ENCODE measurements around the gene NCAN. TPM values are rescaled to one million over a fixed set of nuclear protein-coding genes. Genes with fewer than 3 reads are reported as not detected.

Gene NCAN
- total and polyA plus RNA-seq, 2 of the 13 experiments (the other 11 are each of a cell fraction or from before 2014, with no cell fraction given): not detected

- TF ChIP-seq SP2 (CRISPR knock-in tag; IDR thresholded peaks at IDR 0.05) (no peak), USF2 (IDR thresholded peaks at IDR 0.05; ENCODE audit: low read depth, low read length) (peak; percentile 78), USF2 (CRISPR knock-in tag; IDR thresholded peaks at IDR 0.05; ENCODE audit: borderline replicate concordance) (peak; percentile 70; the same call in 1 of the 2 replicates), HNRNPL (IDR thresholded peaks at IDR 0.05; ENCODE audit: low read depth, low read length) (no peak), POLR2A (IDR thresholded peaks at IDR 0.05; ENCODE audit: insufficient read depth in 1 of 2, low read depth in 2 of 2, low read length in 2 of 2) (no peak), NFYC (CRISPR knock-in tag; IDR thresholded peaks at IDR 0.05) (peak; percentile 76), ARID4A (CRISPR knock-in tag; IDR thresholded peaks at IDR 0.05; ENCODE audit: borderline replicate concordance) (no peak), SALL1 (CRISPR knock-in tag; IDR thresholded peaks at IDR 0.05) (no peak), MLXIP (CRISPR knock-in tag; IDR thresholded peaks at IDR 0.05; ENCODE audit: borderline replicate concordance) (no peak), TCF7L2 (IDR thresholded peaks at IDR 0.05; ENCODE audit: low read depth, low read length) (no peak), ZNF20 (CRISPR knock-in tag; IDR thresholded peaks at IDR 0.05) (no peak), ZNF24 (IDR thresholded peaks at IDR 0.05) (no peak), ZNF747 (CRISPR knock-in tag; IDR thresholded peaks at IDR 0.05; ENCODE audit: borderline replicate concordance) (no peak), ZNF350 (CRISPR knock-in tag; IDR thresholded peaks at IDR 0.05; ENCODE audit: borderline replicate concordance, low read depth) (no peak), TCF12 (IDR thresholded peaks at IDR 0.05) (no peak), TCF12 (CRISPR knock-in tag; IDR thresholded peaks at IDR 0.05) (no peak), HNF4A (CRISPR knock-in tag; IDR thresholded peaks at IDR 0.05) (no peak), PLRG1 (conservative IDR thresholded peaks at IDR 0.05) (no peak), LBX2 (CRISPR knock-in tag; IDR thresholded peaks at IDR 0.05; ENCODE audit: borderline replicate concordance) (no peak), ZNF678 (CRISPR knock-in tag; IDR thresholded peaks at IDR 0.05) (no peak), ELK4 (CRISPR knock-in tag; IDR thresholded peaks at IDR 0.05; ENCODE audit: borderline replicate concordance) (no peak), HIVEP1 (CRISPR knock-in tag; IDR thresholded peaks at IDR 0.05) (no peak)
Measured at GRCh38 chr19:19259741-19260140, 48.0 kb downstream of the NCAN start (continued).

Data from HepG2 (cell line).